ENCODE data around the gene ACOT7.
"Not testable (repeated sequence)": the region's sequence is repeated elsewhere in the genome, so short reads cannot be mapped to it uniquely, and the experiment has no call there.

Gene ACOT7

GRCh38 chr1:6395781-6396244, 2.2 kb upstream of the ACOT7 start:
- not testable (repeated sequence) for DNase-seq

GRCh38 chr1:6395130-6395529, 1.6 kb upstream of the ACOT7 start:
- not testable (repeated sequence) for DNase-seq

DNA sequence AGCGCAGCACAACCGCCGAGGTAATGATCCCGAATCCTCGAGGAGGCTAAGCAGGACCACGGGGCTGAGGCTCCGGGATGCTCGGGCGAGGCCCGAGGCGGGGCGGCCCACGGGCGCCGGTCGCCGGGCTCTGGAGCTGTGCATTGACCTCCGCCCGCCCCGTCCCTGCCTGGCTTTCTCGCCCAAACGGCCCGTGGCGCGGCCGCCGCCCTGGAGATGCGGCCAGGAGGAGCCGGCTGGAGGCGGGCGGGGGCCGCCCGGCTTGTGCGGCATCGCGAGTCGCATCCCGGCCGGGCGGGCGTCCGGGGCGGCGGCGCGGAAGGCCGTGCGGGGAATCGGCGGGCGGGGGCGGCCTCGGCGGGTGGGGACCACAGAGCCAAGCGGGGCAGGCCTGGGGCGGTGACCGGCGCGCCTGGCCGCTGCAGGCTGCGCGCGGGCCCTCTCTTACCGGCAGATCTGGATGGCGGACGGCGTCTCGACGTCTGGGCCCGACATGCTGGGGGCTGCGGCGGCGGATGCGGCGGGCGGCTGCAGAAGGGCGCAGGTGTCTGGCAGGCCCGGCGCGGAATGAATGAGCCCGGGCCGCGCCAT, 663 bp downstream of the ACOT7 start:
- DNase-seq = no peak

GRCh38 chr1:6391951-6392808, 1.4 kb downstream of the ACOT7 start:
- DNase-seq = no peak

DNA sequence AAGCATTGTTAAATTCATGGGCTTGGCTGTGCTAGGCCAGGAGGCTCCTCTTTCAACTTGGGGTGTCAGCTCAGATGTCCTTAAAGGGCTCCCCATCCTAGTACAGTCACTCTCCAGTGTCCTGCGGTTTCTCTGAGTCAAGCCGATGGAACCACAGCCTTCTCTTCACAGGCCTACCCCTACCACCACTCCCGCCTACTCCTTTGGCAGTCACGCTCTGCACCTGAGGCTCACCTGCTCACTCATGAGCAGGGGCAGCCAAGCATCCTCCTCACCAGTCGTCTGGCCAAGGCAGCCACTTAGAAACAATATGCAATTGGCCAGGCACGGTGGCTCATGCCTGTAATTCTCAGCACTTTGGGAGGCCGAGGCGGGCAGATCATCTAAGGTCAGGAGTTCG, 3.6 kb downstream of the ACOT7 start:
- no peak for DNase-seq

GRCh38 chr1:6386371-6386949, 7.1 kb downstream of the ACOT7 start:
- DNase-seq = no peak

DNA sequence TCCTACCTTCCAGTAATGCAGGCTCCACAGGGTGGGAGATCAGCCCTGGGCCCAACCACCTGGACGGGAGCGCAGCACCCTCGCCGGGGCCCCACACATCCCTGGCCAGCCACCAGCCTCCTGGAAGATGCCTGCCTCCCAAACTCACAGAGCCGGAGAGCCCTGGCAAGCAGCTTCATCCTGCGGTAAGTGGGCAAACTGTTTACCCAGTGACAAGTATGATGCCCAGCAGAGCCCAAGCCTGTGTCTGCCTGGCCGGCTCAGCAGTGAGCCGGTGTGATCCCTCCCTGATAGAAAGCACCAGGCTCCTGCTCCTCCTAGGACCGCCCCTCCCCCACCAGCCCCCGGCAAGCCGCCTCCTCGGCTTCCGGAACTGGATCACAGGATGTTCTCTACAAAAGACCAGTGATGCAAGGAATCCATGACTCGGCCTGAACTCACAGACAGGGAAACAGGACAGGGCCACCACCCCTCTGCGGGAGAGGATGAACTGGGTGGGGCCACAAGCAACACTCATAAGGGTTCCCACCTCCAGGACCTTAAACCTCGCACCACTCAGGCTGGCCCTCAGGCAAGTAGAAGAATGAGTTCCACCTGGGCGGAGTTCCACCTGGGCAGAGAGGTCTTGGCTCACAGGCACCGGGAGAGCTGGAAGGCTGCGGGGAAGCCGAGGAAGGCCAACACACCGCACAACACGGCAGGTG, 7.9 kb downstream of the ACOT7 start:
- no peak for DNase-seq

DNA sequence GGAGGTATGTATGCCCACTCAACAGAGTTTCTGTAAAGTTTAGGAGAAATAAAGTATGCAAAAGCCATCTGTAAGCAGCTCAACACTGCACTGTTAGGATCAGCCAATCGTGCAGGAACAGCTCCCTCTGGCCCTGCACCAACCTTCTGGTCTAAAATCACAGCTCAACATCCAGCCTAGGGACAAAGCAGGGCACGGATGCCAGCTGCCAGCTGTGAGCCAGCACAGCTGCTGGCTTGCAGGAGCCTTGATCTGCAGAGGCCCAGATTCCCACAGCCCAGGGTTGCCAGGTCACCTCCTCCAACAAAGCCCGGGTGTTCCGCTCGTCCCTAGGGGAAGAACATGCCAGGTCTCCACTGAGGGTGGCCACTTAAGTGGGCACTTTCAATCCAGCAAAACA, 8.6 kb downstream of the ACOT7 start:
- no peak for DNase-seq

DNA sequence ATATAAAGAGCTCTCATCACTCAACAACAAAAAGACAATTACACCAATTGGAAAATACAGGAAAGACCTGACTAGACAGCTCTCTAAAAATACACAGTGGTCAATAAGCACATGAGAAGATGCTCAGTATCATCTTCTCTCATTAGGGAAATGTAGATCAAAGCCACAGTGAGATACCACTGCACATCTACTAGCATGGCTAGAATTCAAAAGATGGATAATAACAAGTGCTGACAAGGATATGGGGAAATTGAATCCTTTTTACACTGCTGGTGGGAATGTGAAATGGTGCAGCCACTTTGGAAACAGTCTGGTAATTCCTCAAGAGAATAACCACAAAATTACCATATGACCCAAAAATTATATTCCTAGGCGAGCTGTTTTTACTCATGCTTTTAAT, 9.4 kb downstream of the ACOT7 start:
- no peak for DNase-seq

DNA sequence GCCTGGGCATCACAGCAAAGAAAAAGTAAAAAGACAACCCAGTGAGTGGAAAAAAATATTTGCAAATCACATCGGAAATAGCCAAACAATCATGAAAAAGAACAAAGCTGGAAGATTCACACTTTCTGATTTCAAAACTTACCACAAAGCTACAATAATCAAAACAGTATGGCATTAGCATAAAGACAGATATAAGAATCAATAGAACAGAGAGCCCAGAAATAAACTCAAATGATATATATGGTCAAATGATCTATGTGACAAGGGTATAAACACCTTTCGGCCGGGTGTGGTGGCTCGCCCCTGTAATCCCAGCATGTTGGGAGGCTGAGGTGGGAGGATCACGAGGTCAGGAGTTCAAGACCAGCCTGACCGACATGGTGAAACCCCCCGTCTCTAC, 13.5 kb downstream of the ACOT7 start:
- DNase-seq = no peak

- no peak for DNase-seq
Observed at GRCh38 chr1:6378096-6378746, 15.3 kb downstream of the ACOT7 start.

DNA sequence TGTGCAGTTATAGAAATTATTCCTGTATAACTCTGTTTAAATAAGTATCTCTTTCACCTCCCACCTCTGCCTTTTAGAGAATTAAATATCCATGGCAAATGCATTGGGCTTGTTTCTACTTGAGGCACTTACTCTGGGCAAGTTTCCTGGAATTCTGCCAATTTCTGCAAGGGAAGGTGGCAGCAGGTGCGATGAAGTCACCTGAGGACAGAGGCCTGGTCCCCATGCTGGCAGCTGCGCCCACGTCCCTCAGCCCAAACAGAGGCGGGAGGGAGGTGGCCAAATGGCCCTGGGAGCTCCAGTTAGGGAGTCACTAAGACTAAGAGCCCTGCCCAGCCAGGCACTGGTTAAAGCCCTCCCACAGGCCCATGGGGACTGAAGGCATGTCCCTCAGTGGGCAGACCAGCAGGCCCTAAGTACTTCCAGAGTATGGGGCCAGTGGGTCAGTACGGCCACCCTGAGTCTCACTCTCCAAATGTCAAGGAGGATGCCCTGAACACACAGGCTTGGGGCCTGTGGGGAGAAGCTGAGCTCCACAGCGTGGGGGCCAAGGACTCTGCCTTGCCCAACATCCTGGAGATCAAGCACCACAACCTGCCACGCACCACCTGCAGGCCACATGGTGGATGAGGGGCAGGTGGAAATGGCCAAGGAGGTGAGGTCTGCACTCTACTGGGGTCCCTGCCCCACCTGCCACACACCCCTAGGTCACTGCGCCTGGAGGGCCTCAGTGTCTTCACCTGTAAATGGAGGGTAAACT, 19.4 kb downstream of the ACOT7 start:
- no peak for DNase-seq

DNA sequence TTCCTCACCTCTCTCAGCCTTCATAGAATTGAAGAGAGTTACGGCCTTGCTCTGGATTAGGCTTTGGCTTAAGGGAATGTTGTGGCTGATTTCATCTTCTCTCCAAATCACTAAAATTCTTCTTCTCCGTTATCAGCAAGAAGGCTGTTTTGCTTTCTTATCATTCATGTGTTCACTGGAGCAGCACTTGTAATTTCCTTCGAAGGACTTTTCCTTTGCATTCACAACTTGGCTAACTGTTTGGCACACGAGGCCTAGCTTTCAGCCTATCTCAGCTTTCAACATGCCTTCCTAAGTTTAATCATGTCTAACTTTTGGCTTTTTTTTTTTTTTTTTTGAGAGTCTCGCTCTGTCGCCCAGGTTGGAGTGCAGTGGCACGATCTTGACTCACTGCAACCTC, 21.3 kb downstream of the ACOT7 start:
- DNase-seq = not testable (repeated sequence)

- DNase-seq = no peak
Observed at GRCh38 chr1:6370006-6370405, 23.6 kb downstream of the ACOT7 start.

- DNase-seq = no peak
Observed at GRCh38 chr1:6367381-6368012, 26.1 kb downstream of the ACOT7 start.

DNA sequence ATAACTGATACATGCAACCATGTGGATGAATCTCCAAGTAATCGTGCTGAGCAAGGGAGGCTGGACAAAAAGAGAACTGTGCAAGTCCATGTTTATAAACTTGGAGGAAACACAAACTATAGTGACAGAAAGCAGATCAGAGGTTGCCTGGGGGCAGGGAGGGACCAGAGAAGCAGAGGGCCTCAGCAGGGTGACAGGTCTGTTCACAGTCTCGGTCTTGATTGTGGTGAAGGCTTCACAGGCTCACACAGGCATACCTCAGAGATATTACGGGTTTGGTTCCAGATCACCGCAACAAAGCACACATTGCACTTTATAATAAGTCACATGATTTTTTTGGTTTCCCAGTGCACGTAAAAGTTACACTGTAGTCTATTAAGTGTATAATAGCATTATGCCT, 28.5 kb downstream of the ACOT7 start:
- DNase-seq = no peak

DNA sequence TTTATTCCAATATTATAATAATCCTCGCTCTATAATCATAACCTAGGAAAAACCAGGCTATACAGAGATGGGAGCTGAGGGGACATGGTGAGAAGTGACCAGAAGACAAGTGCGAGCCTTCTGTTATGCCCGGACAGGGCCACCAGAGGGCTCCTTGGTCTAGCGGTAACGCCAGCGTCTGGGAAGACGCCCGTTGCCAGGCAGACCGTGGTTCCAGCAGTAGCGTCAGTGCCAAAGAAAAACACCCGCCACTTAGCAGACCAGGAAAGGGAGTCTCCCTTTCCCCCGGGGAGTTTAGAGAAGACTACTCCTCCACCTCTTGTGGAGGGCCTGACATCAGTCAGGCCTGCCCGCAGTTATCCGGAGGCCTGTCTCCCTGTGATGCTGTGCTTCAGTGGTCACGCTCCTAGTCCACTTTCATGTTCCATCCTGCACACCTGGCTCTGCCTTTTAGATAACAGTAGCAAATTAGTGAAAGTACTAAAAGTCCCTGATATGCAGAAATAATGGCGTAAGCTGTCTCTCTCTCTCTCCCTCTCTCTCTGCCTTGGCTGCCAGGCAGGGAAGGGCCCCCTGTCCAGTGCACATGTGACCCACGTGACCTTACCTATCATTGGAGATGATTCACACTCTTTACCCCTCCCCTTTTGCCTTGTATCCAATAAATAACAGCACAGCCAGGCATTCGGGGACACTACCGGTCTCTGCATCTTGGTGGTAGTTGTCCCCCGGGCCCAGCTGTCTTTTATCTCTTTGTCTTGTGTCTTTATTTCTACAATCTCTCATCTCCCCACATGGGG, 30.3 kb downstream of the ACOT7 start:
- not testable (repeated sequence) for DNase-seq

GRCh38 chr1:6361124-6361775, 32.3 kb downstream of the ACOT7 start:
- no peak for DNase-seq

DNA sequence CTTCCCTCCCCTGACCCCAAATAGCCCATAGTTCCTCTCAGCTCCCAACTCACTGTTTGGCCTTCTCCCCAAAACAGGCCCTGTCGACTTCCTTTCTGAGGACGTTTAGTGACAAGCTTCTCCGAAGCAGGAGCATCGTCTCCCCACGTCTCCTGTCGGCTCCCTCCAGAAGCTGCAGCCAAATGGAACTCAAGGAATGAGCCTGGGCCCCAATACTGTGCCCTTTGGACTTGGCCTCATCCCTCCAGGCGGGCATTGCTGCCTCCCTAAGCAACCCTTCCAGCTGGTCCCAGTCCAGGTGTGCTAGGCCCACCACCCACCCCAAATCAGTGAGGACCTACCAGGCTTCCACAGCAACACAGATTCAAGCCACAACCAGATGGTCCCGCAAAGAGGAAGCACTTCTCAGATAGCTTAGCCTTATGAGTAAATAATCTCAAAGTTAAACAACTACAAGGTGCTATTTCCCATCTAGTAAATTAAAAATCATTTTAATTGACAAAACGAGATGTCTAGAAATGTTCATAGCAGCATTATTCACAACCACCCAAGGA, 33.0 kb downstream of the ACOT7 start:
- DNase-seq = no peak

GRCh38 chr1:6360117-6360496, 33.5 kb downstream of the ACOT7 start:
- no peak for DNase-seq

Measured in bone marrow (tissue), 2 donors.